K562 (cell line): Measurements from ENCODE around the gene STXBP6. TPM values are rescaled to one million over a fixed set of nuclear protein-coding genes. Genes with fewer than 3 reads are reported as not detected.

Experiments used
- ATAC-seq: fragments of 200-7000 bp; cut with Tn5 transposase; 3 replicates; pipeline ENCODE4 v1.9.1; 2020; ENCODE audit warnings: moderate library complexity
- BruUV-seq: library from RNA; stranded (reverse); fragments of 400-500 nt; replicated peaks from 2 replicates; lab custom pipeline; 2021; lab: Mats Ljungman, UMichigan
- CTCF ChIA-PET: fragments of 300-600 bp; formaldehyde crosslinking; extraction: SDS; loops from one replicate; lab custom pipeline; 2021; ENCODE audit warnings: low intra/inter-chr PET ratio; lab: Yijun Ruan, JAX
- POLR2A ChIA-PET: fragments of 300-600, 350-650 bp; sonication (Branson Sonifier 250); formaldehyde crosslinking; extraction: SDS; loops from one replicate; lab custom pipeline; 2021; ENCODE audit warnings: antibody characterized with exemption, inconsistent platforms; lab: Yijun Ruan, JAX
- DNase-seq, 4 experiments: peaks; one replicate each; pipeline versions ENCODE4 v3.0.0 to v3.0.0-alpha.2; 2011 to 2018; ENCODE audit warnings: low spot score in 3 of 4, mixed read lengths in 3 of 4; ENCODE audit errors: extremely low read depth in 1 of 4
- FAIRE-seq: peaks from 2 replicates; lab custom pipeline; 2011; peaks lifted over from hg19 to GRCh38; lab: Jason Lieb, UNC
- H2AFZ ChIP-seq: 2 replicates; pipeline ENCODE4 v1.6.0; 2011; ENCODE audit warnings: low read depth, low read length, control low read depth, inconsistent platforms
- H3K27ac ChIP-seq: fragments of 200-600 bp; 3 replicates; pipeline ENCODE4 v1.8.0; 2011; ENCODE audit warnings: low read depth, mild to moderate bottlenecking, control low read depth, inconsistent platforms, low read length, moderate library complexity, mixed read lengths; ENCODE audit errors: extremely low read depth
- H3K27me3 ChIP-seq, 2 experiments: fragments of 300-600 bp in 1 of 2; 2 replicates in 1 of 2; 3 replicates in 1 of 2; pipeline versions ENCODE4 v1.6.0 to v1.8.0; 2011; ENCODE audit warnings: inconsistent platforms in 2 of 2, low read length in 2 of 2, mild to moderate bottlenecking in 1 of 2, mixed read lengths in 1 of 2, moderate library complexity in 1 of 2; ENCODE audit not compliant: control insufficient read depth in 2 of 2, insufficient read depth in 2 of 2
- H3K36me3 ChIP-seq: fragments of 300-600 bp; 3 replicates; pipeline ENCODE4 v1.8.0; 2011; ENCODE audit warnings: mild to moderate bottlenecking, low read length, inconsistent platforms; ENCODE audit not compliant: control insufficient read depth, insufficient read depth
- H3K4me1 ChIP-seq, 2 experiments: fragments of 200-600 bp in 1 of 2; replicated peaks in 1 of 2; 2 replicates in 1 of 2; 3 replicates in 1 of 2; pipeline versions ENCODE4 v1.5.1 to v1.8.0; 2011; ENCODE audit warnings: inconsistent platforms in 2 of 2, low read length in 2 of 2, mild to moderate bottlenecking in 1 of 2, mixed read lengths in 1 of 2, moderate library complexity in 1 of 2; ENCODE audit not compliant: control insufficient read depth in 2 of 2, insufficient read depth in 2 of 2
- H3K4me2 ChIP-seq: 2 replicates; pipeline ENCODE4 v1.6.1; 2011; ENCODE audit warnings: low read length, control low read depth, inconsistent platforms, mixed read lengths; ENCODE audit not compliant: insufficient read depth
- H3K4me3 ChIP-seq: fragments of 200-600 bp; sonication (generic), shearing (Covaris generic); 2 replicates; pipeline ENCODE4 v1.5.1; 2016; ENCODE audit warnings: control low read depth, inconsistent platforms
- H3K79me2 ChIP-seq: fragments of 200-600 bp; 3 replicates; pipeline ENCODE4 v1.8.0; 2011; ENCODE audit warnings: low read length, inconsistent platforms; ENCODE audit not compliant: control insufficient read depth, insufficient read depth
- H3K9ac ChIP-seq, 2 experiments: 2 replicates each; pipeline versions ENCODE4 v1.6.0 to v1.6.1; 2011; ENCODE audit warnings: low read depth in 2 of 2, low read length in 2 of 2, control low read depth in 1 of 2, inconsistent platforms in 1 of 2, mild to moderate bottlenecking in 1 of 2, mixed read lengths in 1 of 2; ENCODE audit not compliant: insufficient read depth in 1 of 2
- H3K9me1 ChIP-seq: one replicate; pipeline ENCODE4 v1.6.0; 2011; ENCODE audit warnings: inconsistent platforms, mild to moderate bottlenecking, low read length, moderate library complexity; ENCODE audit not compliant: control insufficient read depth, insufficient read depth
- H3K9me3 ChIP-seq: replicated peaks from 2 replicates; pipeline ENCODE4 v1.5.1; 2011; ENCODE audit warnings: low read depth, low read length, inconsistent platforms; ENCODE audit not compliant: control insufficient read depth, insufficient read depth
- H4K20me1 ChIP-seq: replicated peaks from 2 replicates; pipeline ENCODE4 v1.6.1; 2011; ENCODE audit warnings: low read length, inconsistent platforms, mixed read lengths; ENCODE audit not compliant: control insufficient read depth, insufficient read depth
- BDP1 ChIP-seq: IDR thresholded peaks from 3 replicates; pipeline ENCODE4 v1.6.1; 2011; ENCODE audit not compliant: insufficient read length, insufficient read depth
- CHD2 ChIP-seq: IDR thresholded peaks from 2 replicates; pipeline ENCODE4 v1.6.1; 2011; ENCODE audit warnings: low read depth, low read length
- NFIC ChIP-seq: fragments of 450-650 bp; IDR thresholded peaks from 2 replicates; pipeline ENCODE4 v1.6.1; 2017; ENCODE audit warnings: mild to moderate bottlenecking, inconsistent platforms
- PCBP2 ChIP-seq: fragments of 200-400 bp; formaldehyde crosslinking; IDR thresholded peaks from 2 replicates; pipeline ENCODE4 v1.6.1; 2018; ENCODE audit warnings: low read length, low read depth, mild to moderate bottlenecking, moderate library complexity; ENCODE audit not compliant: poor library complexity, severe bottlenecking
- RBM22 ChIP-seq: fragments of 200-400 bp; formaldehyde crosslinking; IDR thresholded peaks from 2 replicates; pipeline ENCODE4 v1.6.1; 2018; ENCODE audit warnings: low read length, low read depth; ENCODE audit not compliant: poor library complexity, severe bottlenecking
- SETDB1 ChIP-seq: IDR thresholded peaks from one replicate; pipeline ENCODE4 v1.6.1; 2012; ENCODE audit warnings: low read length, control low read depth, inconsistent platforms
- SMAD3 ChIP-seq: fragments of 450-650 bp; formaldehyde crosslinking; conservative IDR thresholded peaks from 2 replicates; pipeline ENCODE4 v1.4.0; 2020; ENCODE audit warnings: mild to moderate bottlenecking
- STAG1 ChIP-seq: sonication (generic); formaldehyde crosslinking; IDR thresholded peaks from 2 replicates; pipeline ENCODE4 v1.5.0; 2020; ENCODE audit warnings: missing genetic modification reagents, borderline replicate concordance
- STAT6 ChIP-seq: sonication (generic); formaldehyde crosslinking; IDR thresholded peaks from 2 replicates; pipeline ENCODE4 v1.8.1; 2023; ENCODE audit warnings: mild to moderate bottlenecking, missing genetic modification reagents
- TEAD1 ChIP-seq, 2 experiments: fragments of 450-650 bp in 1 of 2; sonication (generic) in 1 of 2; formaldehyde crosslinking; IDR thresholded peaks; 2 replicates each; pipeline versions ENCODE4 v1.4.0 to v1.8.0; 2020 to 2022; ENCODE audit warnings: mild to moderate bottlenecking in 2 of 2, missing genetic modification reagents in 1 of 2
- ZFP91 ChIP-seq: sonication (generic); formaldehyde crosslinking; IDR thresholded peaks from 2 replicates; pipeline ENCODE4 v1.8.0; 2022; ENCODE audit warnings: mild to moderate bottlenecking, missing genetic modification reagents
- ZKSCAN3 ChIP-seq: fragments of 250-450 bp; sonication (Bioruptor Pico); IDR thresholded peaks from 2 replicates; pipeline ENCODE4 v1.4.0; 2020
- ZNF324 ChIP-seq: fragments of 250-450 bp; sonication (Bioruptor Pico); IDR thresholded peaks from 2 replicates; pipeline ENCODE4 v1.4.0; 2020; ENCODE audit warnings: mild to moderate bottlenecking
- WGBS: fragments of 100-300 bp; shearing (Covaris generic); methylation state at CpG from one replicate; pipeline ENCODE4 v1.1.6; 2016; ENCODE audit warnings: low coverage, mixed read lengths; ENCODE audit not compliant: insufficient coverage; ENCODE audit errors: missing lambda C conversion rate; 5-methylcytosine and 5-hydroxymethylcytosine counted together
- in situ Hi-C: fragments of 300-500 bp; cut with MboI; formaldehyde crosslinking; loops from 4 replicates; pipeline ENCODE4 v1.15.0; 2018; ENCODE audit warnings: inconsistent platforms, mixed read lengths
- intact Hi-C: fragments of 100-400 bp; cut with micrococcal nuclease; formaldehyde crosslinking; loops from 2 replicates; pipeline ENCODE4 v1.14.2; 2022
- polyA plus RNA-seq, 8 experiments: library from polyadenylated mRNA; depleted of rRNA in 4 of 8; stranded (reverse) in 5 of 8; unstranded in 3 of 8; fragments of >200 nt; fragmentation: Nextera tagmentation in 2 of 8; fragmentation: Illumina TruSeq in 1 of 8; extraction: Ambion mirVana in 2 of 8; extraction: Trizol in 1 of 8; gene quantifications; 2 replicates each; pipeline versions ENCODE4 v1.2.1 to v1.2.3, GENCODE V29; 2011 to 2014; ENCODE audit warnings: inconsistent platforms in 1 of 8, missing spikeins in 1 of 8
- total RNA-seq, 7 experiments: library from RNA; depleted of rRNA in 6 of 7; stranded (reverse); fragments of >200 nt in 6 of 7; fragmentation: Illumina TruSeq in 2 of 7; extraction: Trizol in 2 of 7; gene quantifications; 2 replicates each; pipeline versions ENCODE4 v1.2.1 to v1.2.3, GENCODE V29; 2011 to 2021; ENCODE audit warnings: low replicate concordance in 1 of 7

STXBP6 gene
- total and polyA plus RNA-seq, 9 of the 15 experiments (the other 6 are each of a cell fraction or from before 2014, with no cell fraction given), result 0.27 to 0.89 (median 0.59) TPM

- no peak for TF ChIP-seq STAT6 (CRISPR knock-in tag)
- TF ChIP-seq PCBP2, result no peak
- TF ChIP-seq ZKSCAN3 (CRISPR knock-in tag), result no peak
- TF ChIP-seq NFIC, result peak; percentile 38; the same call in 1 of the 2 replicates
- no peak for TF ChIP-seq BDP1
- no peak for TF ChIP-seq TEAD1 (CRISPR knock-in tag; IDR thresholded peaks at IDR 0.05)
Measured at GRCh38 chr14:25050269-25051150, 563 bp upstream of the STXBP6 start (continued).

- no peak for FAIRE-seq
- H3K4me3 ChIP-seq, result no peak overlapping the region
- no peaks in the 10 kb centered on the region for H3K9me3 ChIP-seq
- H3K9me1 ChIP-seq, result no peaks in the 10 kb centered on the region
- ChIA-PET POLR2A (no interaction called here), CTCF (no interaction called here)
- intact Hi-C loops (loop anchor here (10.0 kb wide), 3 partner anchors 86 to 334 kb away; no protein-coding TSS in a partner anchor), in situ Hi-C loops (loop anchor here (10.0 kb wide), 1 partner anchor 244 kb away; no protein-coding TSS in a partner anchor)
- no peak overlapping the region for H3K4me2 ChIP-seq
- no peak overlapping the region for H2AFZ ChIP-seq
- no peaks in the 10 kb centered on the region for H3K36me3 ChIP-seq
- no TSS peak for BruUV-seq
- H3K27me3 ChIP-seq, result peaks cover 6 to 28% of the 10 kb centered on the region in 2 experiments; a peak in 4 of 5 replicates
- no peak overlapping the region for H3K9ac ChIP-seq
- WGBS, result 26% methylated on average over 21 of the region's 34 CpGs
- ATAC-seq, result no peak
- 0 out of 2 replicates have a peak, but pooled peaks cover 3% of the 10 kb centered on the region for H4K20me1 ChIP-seq
- H3K79me2 ChIP-seq, result no peaks in the 10 kb centered on the region
- no peak overlapping the region for H3K27ac ChIP-seq
- peaks cover 14% of the 10 kb centered on the region in 2 experiments; a peak in 4 of 5 replicates for H3K4me1 ChIP-seq
- DNase-seq, result no peak
- no peak for TF ChIP-seq SETDB1
- TF ChIP-seq STAG1 (CRISPR knock-in tag), result no peak
- no peak for TF ChIP-seq CHD2
- TF ChIP-seq SMAD3 (CRISPR knock-in tag), result no peak
- no peak for TF ChIP-seq RBM22
- TF ChIP-seq ZFP91 (CRISPR knock-in tag), result no peak
- TF ChIP-seq ZNF324, result no peak
Measured at GRCh38 chr14:25049093-25049567, 817 bp downstream of the STXBP6 start.
